ENCODE data around the gene MPHOSPH8. TPM values are rescaled to one million over a fixed set of nuclear protein-coding genes. Genes with fewer than 3 reads are reported as not detected.

MPHOSPH8 gene
- total RNA-seq, 1 donor from 2014 or later: 44.3 TPM

GRCh38 chr13:19646063-19646462, 12.6 kb downstream of the MPHOSPH8 start:
- no peak overlapping the region for H3K27ac Mint-ChIP-seq
- intact Hi-C loops (cut with micrococcal nuclease): no loop called here

GRCh38 chr13:19650742-19651141, 17.3 kb downstream of the MPHOSPH8 start:
- H3K4me1 Mint-ChIP-seq (ENCODE audit: low read depth): no peaks in the 10 kb centered on the region
- no peaks in the 10 kb centered on the region for H3K27me3 Mint-ChIP-seq (ENCODE audit: insufficient read depth)
- no peak overlapping the region for H3K27ac Mint-ChIP-seq
- no peak for DNase-seq (ENCODE audit: low spot score)
- no peak overlapping the region for H3K4me3 Mint-ChIP-seq
- peaks cover 42% of the 10 kb centered on the region for H3K36me3 Mint-ChIP-seq (ENCODE audit: low read depth)
- no peaks in the 10 kb centered on the region for H3K9me3 Mint-ChIP-seq
- intact Hi-C loops (cut with micrococcal nuclease): no loop called here

More at GRCh38 chr13:19646063-19646462, 12.6 kb downstream of the MPHOSPH8 start:
- peaks cover 52% of the 10 kb centered on the region for H3K36me3 Mint-ChIP-seq (ENCODE audit: low read depth)
- peaks cover 14% of the 10 kb centered on the region for H3K4me1 Mint-ChIP-seq (ENCODE audit: low read depth)
- no peaks in the 10 kb centered on the region for H3K9me3 Mint-ChIP-seq
- H3K27me3 Mint-ChIP-seq (ENCODE audit: insufficient read depth): no peaks in the 10 kb centered on the region
- DNase-seq (ENCODE audit: low spot score): no peak
- no peak overlapping the region for H3K4me3 Mint-ChIP-seq

- H3K4me1 Mint-ChIP-seq (ENCODE audit: low read depth): no peaks in the 10 kb centered on the region
- no peaks in the 10 kb centered on the region for H3K27me3 Mint-ChIP-seq (ENCODE audit: insufficient read depth)
- H3K36me3 Mint-ChIP-seq (ENCODE audit: low read depth): peaks cover 37% of the 10 kb centered on the region
- H3K9me3 Mint-ChIP-seq: no peaks in the 10 kb centered on the region
- intact Hi-C loops (cut with micrococcal nuclease): no loop called here
- no peak overlapping the region for H3K4me3 Mint-ChIP-seq
- no peak overlapping the region for H3K27ac Mint-ChIP-seq
- no peak for DNase-seq (ENCODE audit: low spot score)
Observed at GRCh38 chr13:19657872-19658591, 24.6 kb downstream of the MPHOSPH8 start.

- DNase-seq (ENCODE audit: low spot score): no peak
- no peak overlapping the region for H3K27ac Mint-ChIP-seq
- H3K4me1 Mint-ChIP-seq (ENCODE audit: low read depth): no peaks in the 10 kb centered on the region
- intact Hi-C loops (cut with micrococcal nuclease): no loop called here
- H3K36me3 Mint-ChIP-seq (ENCODE audit: low read depth): peaks cover 34% of the 10 kb centered on the region
- H3K27me3 Mint-ChIP-seq (ENCODE audit: insufficient read depth): no peaks in the 10 kb centered on the region
- no peak overlapping the region for H3K4me3 Mint-ChIP-seq
- H3K9me3 Mint-ChIP-seq: no peaks in the 10 kb centered on the region
Observed at GRCh38 chr13:19658831-19659230, 25.4 kb downstream of the MPHOSPH8 start.

- H3K9me3 Mint-ChIP-seq: no peaks in the 10 kb centered on the region
- peaks cover 44% of the 10 kb centered on the region for H3K36me3 Mint-ChIP-seq (ENCODE audit: low read depth)
- H3K27ac Mint-ChIP-seq: no peak overlapping the region
Observed at GRCh38 chr13:19661126-19661525, 27.7 kb downstream of the MPHOSPH8 start.

GRCh38 chr13:19661561-19661960, 28.1 kb downstream of the MPHOSPH8 start:
- H3K27ac Mint-ChIP-seq: no peak overlapping the region
- peaks cover 46% of the 10 kb centered on the region for H3K36me3 Mint-ChIP-seq (ENCODE audit: low read depth)
- DNase-seq (ENCODE audit: low spot score): no peak
- no peaks in the 10 kb centered on the region for H3K9me3 Mint-ChIP-seq
- no peaks in the 10 kb centered on the region for H3K27me3 Mint-ChIP-seq (ENCODE audit: insufficient read depth)
- H3K4me1 Mint-ChIP-seq (ENCODE audit: low read depth): no peaks in the 10 kb centered on the region
- intact Hi-C loops (cut with micrococcal nuclease): no loop called here
- H3K4me3 Mint-ChIP-seq: no peak overlapping the region

More at GRCh38 chr13:19661126-19661525, 27.7 kb downstream of the MPHOSPH8 start:
- intact Hi-C loops (cut with micrococcal nuclease): no loop called here
- Mint-ChIP-seq H3K4me1 (ENCODE audit: low read depth) (no peaks in the 10 kb centered on the region), H3K27me3 (ENCODE audit: insufficient read depth) (no peaks in the 10 kb centered on the region), H3K4me3 (no peak overlapping the region)
- DNase-seq (ENCODE audit: low spot score): no peak

- no peak overlapping the region for H3K27ac Mint-ChIP-seq
- no peak overlapping the region for H3K4me3 Mint-ChIP-seq
- no peak for DNase-seq (ENCODE audit: low spot score)
- H3K4me1 Mint-ChIP-seq (ENCODE audit: low read depth): no peaks in the 10 kb centered on the region
- H3K9me3 Mint-ChIP-seq: no peaks in the 10 kb centered on the region
- intact Hi-C loops (cut with micrococcal nuclease): no loop called here
- no peaks in the 10 kb centered on the region for H3K27me3 Mint-ChIP-seq (ENCODE audit: insufficient read depth)
- peaks cover 56% of the 10 kb centered on the region for H3K36me3 Mint-ChIP-seq (ENCODE audit: low read depth)
Observed at GRCh38 chr13:19663416-19663979, 30.0 kb downstream of the MPHOSPH8 start.

- peaks cover 56% of the 10 kb centered on the region for H3K36me3 Mint-ChIP-seq (ENCODE audit: low read depth)
- no peak overlapping the region for H3K4me3 Mint-ChIP-seq
- no peaks in the 10 kb centered on the region for H3K4me1 Mint-ChIP-seq (ENCODE audit: low read depth)
- peak overlapping the region; percentile 51 for H3K27ac Mint-ChIP-seq
- H3K27me3 Mint-ChIP-seq (ENCODE audit: insufficient read depth): no peaks in the 10 kb centered on the region
- DNase-seq (ENCODE audit: low spot score): no peak
- no peaks in the 10 kb centered on the region for H3K9me3 Mint-ChIP-seq
- intact Hi-C loops (cut with micrococcal nuclease): no loop called here
Observed at GRCh38 chr13:19664481-19665230, 31.2 kb downstream of the MPHOSPH8 start.

- Mint-ChIP-seq H3K27ac (peak overlapping the region; percentile 23), H3K27me3 (ENCODE audit: insufficient read depth) (no peaks in the 10 kb centered on the region), H3K9me3 (no peaks in the 10 kb centered on the region), H3K36me3 (ENCODE audit: low read depth) (peaks cover 58% of the 10 kb centered on the region), H3K4me1 (ENCODE audit: low read depth) (no peaks in the 10 kb centered on the region), H3K4me3 (no peak overlapping the region)
- intact Hi-C loops (cut with micrococcal nuclease): no loop called here
- no peak for DNase-seq (ENCODE audit: low spot score)
Observed at GRCh38 chr13:19665427-19665859, 32.0 kb downstream of the MPHOSPH8 start.

- Mint-ChIP-seq H3K27me3 (ENCODE audit: insufficient read depth) (no peaks in the 10 kb centered on the region), H3K4me3 (no peak overlapping the region)
Observed at GRCh38 chr13:19668778-19669177, 35.3 kb downstream of the MPHOSPH8 start.

GRCh38 chr13:19670147-19670546, 36.7 kb downstream of the MPHOSPH8 start:
- no peaks in the 10 kb centered on the region for H3K9me3 Mint-ChIP-seq
- DNase-seq (ENCODE audit: low spot score): no peak
- H3K4me1 Mint-ChIP-seq (ENCODE audit: low read depth): no peaks in the 10 kb centered on the region
- intact Hi-C loops (cut with micrococcal nuclease): no loop called here
- peaks cover 64% of the 10 kb centered on the region for H3K36me3 Mint-ChIP-seq (ENCODE audit: low read depth)
- H3K4me3 Mint-ChIP-seq: no peak overlapping the region
- no peak overlapping the region for H3K27ac Mint-ChIP-seq
- H3K27me3 Mint-ChIP-seq (ENCODE audit: insufficient read depth): no peaks in the 10 kb centered on the region

More at GRCh38 chr13:19668778-19669177, 35.3 kb downstream of the MPHOSPH8 start:
- Mint-ChIP-seq H3K36me3 (ENCODE audit: low read depth) (peaks cover 64% of the 10 kb centered on the region), H3K4me1 (ENCODE audit: low read depth) (no peaks in the 10 kb centered on the region), H3K9me3 (no peaks in the 10 kb centered on the region), H3K27ac (no peak overlapping the region)
- no peak for DNase-seq (ENCODE audit: low spot score)
- intact Hi-C loops (cut with micrococcal nuclease): no loop called here

- intact Hi-C loops (cut with micrococcal nuclease): no loop called here
- no peak for DNase-seq (ENCODE audit: low spot score)
- peaks cover 5% of the 10 kb centered on the region for H3K4me1 Mint-ChIP-seq (ENCODE audit: low read depth)
- peaks cover 60% of the 10 kb centered on the region for H3K36me3 Mint-ChIP-seq (ENCODE audit: low read depth)
- no peaks in the 10 kb centered on the region for H3K9me3 Mint-ChIP-seq
- H3K4me3 Mint-ChIP-seq: no peak overlapping the region
- H3K27me3 Mint-ChIP-seq (ENCODE audit: insufficient read depth): no peaks in the 10 kb centered on the region
- no peak overlapping the region for H3K27ac Mint-ChIP-seq
Observed at GRCh38 chr13:19672990-19673389, 39.5 kb downstream of the MPHOSPH8 start.
